ENCODE data around the gene ITGB7. TPM values are rescaled to one million over a fixed set of nuclear protein-coding genes. Genes with fewer than 3 reads are reported as not detected.

Gene ITGB7
- total RNA-seq, 1 experiment from 2014 or later = 0.90 TPM

- TF ChIP-seq E2F1 (CRISPR knock-in tag; IDR thresholded peaks at IDR 0.05) (0 out of 2 replicates have a peak, but pooled peaks have one; percentile 49), SMAD3 (CRISPR knock-in tag; IDR thresholded peaks at IDR 0.05; ENCODE audit: borderline replicate concordance) (0 out of 2 replicates have a peak, but pooled peaks have one; percentile 33), ESRRA (CRISPR knock-in tag; IDR thresholded peaks at IDR 0.05; ENCODE audit: borderline replicate concordance) (peak; percentile 27; the same call in 1 of the 2 replicates)
Measured at GRCh38 chr12:53251477-53252348, 44.7 kb upstream of the ITGB7 start (continued).

GRCh38 chr12:53245286-53245685, 38.2 kb upstream of the ITGB7 start:
- no peak overlapping the region for H3K27ac Mint-ChIP-seq
- ChIA-PET POLR2A (no interaction called here), CTCF (interaction anchor here (0.7 to 5.3 kb wide), 4 partner anchors 21 to 263 kb away, joined by 3 to 44 read pairs (median 15); no protein-coding TSS in a partner anchor)
- no peaks in the 10 kb centered on the region for H3K27me3 Mint-ChIP-seq (ENCODE audit: low read depth)
- ATAC-seq (no peak), DNase-seq (ENCODE audit: low spot score) (no peak)
- TF ChIP-seq TEAD1 (CRISPR knock-in tag; IDR thresholded peaks at IDR 0.05) (no peak), ERG (CRISPR knock-in tag; IDR thresholded peaks at IDR 0.05) (no peak), ESRRA (CRISPR knock-in tag; IDR thresholded peaks at IDR 0.05; ENCODE audit: borderline replicate concordance) (no peak), GTF2I (CRISPR knock-in tag; conservative IDR thresholded peaks at IDR 0.05) (no peak), E2F1 (CRISPR knock-in tag; IDR thresholded peaks at IDR 0.05) (no peak), SP1 (CRISPR knock-in tag; conservative IDR thresholded peaks at IDR 0.05) (no peak), SMAD3 (CRISPR knock-in tag; IDR thresholded peaks at IDR 0.05; ENCODE audit: borderline replicate concordance) (no peak)
- H3K4me1 Mint-ChIP-seq = peaks cover 44% of the 10 kb centered on the region
- 0 out of 2 replicates have a peak, but pooled peaks cover 4% of the 10 kb centered on the region for H3K9me3 Mint-ChIP-seq
- no peaks in the 10 kb centered on the region for H3K36me3 Mint-ChIP-seq
- H3K4me3 Mint-ChIP-seq = no peak overlapping the region

GRCh38 chr12:53244337-53244736, 37.3 kb upstream of the ITGB7 start:
- DNase-seq (ENCODE audit: low spot score) (no peak), ATAC-seq (no peak)
- Mint-ChIP-seq H3K36me3 (no peaks in the 10 kb centered on the region), H3K27me3 (ENCODE audit: low read depth) (no peaks in the 10 kb centered on the region), H3K4me1 (peaks cover 49% of the 10 kb centered on the region), H3K4me3 (no peak overlapping the region), H3K9me3 (0 out of 2 replicates have a peak, but pooled peaks cover 4% of the 10 kb centered on the region), H3K27ac (no peak overlapping the region)
- no peak for TF ChIP-seq SOX15 (CRISPR knock-in tag; IDR thresholded peaks at IDR 0.05)
- TF ChIP-seq CREM (CRISPR knock-in tag; IDR thresholded peaks at IDR 0.05) = no peak
- TF ChIP-seq ATF1 (CRISPR knock-in tag; IDR thresholded peaks at IDR 0.05) = no peak
- no peak for TF ChIP-seq KAT7 (CRISPR knock-in tag; IDR thresholded peaks at IDR 0.05; ENCODE audit: borderline replicate concordance)
- no peak for TF ChIP-seq NFE2L1 (CRISPR knock-in tag; IDR thresholded peaks at IDR 0.05)
- no peak for TF ChIP-seq NFATC4 (CRISPR knock-in tag; IDR thresholded peaks at IDR 0.05)
- TF ChIP-seq GRHL2 (CRISPR knock-in tag; IDR thresholded peaks at IDR 0.05; ENCODE audit: insufficient replicate concordance, severe bottlenecking) = no peak
- no peak for TF ChIP-seq NR3C1 (CRISPR knock-in tag; conservative IDR thresholded peaks at IDR 0.05; ENCODE audit: low read depth)
- POLR2A ChIA-PET = no interaction called here
- CTCF ChIA-PET = interaction anchor here (1.1 to 7.3 kb wide), 10 partner anchors 11 to 85 kb away, joined by 3 to 138 read pairs (median 14); partner anchors contain the start of genes AAAS, ESPL1 and MYG1

All from WTC11 (cell line).